ENCODE measurements around the gene GSE1. TPM values are rescaled to one million over a fixed set of nuclear protein-coding genes. Genes with fewer than 3 reads are reported as not detected.

Gene GSE1
- total RNA-seq, 1 experiment from 2014 or later = 97.5 TPM

GRCh38 chr16:85628645-85629044 lies 15.5 kb downstream of the GSE1 start:
- intact Hi-C loops (cut with micrococcal nuclease; ENCODE audit: unreplicated experiment) = no loop called here
- Histone ChIP-seq H3K27ac (ENCODE audit: low read length) (no peak overlapping the region), H3K4me1 (ENCODE audit: control insufficient read depth, insufficient read depth, low read length) (peaks cover 8% of the 10 kb centered on the region), H3K9me3 (ENCODE audit: control insufficient read depth, insufficient read depth, low read depth, low read length) (no peaks in the 10 kb centered on the region), H3K4me3 (ENCODE audit: low read depth in 2 of 2, low read length in 2 of 2) (no peak overlapping the region), H3K36me3 (ENCODE audit: control insufficient read depth, insufficient read depth, low read length) (no peaks in the 10 kb centered on the region), H3K27me3 (ENCODE audit: control insufficient read depth, insufficient read depth, low read length) (no peaks in the 10 kb centered on the region)
- no peak for ATAC-seq
- ChIA-PET CTCF (no interaction called here), POLR2A (no interaction called here)
- TSS peak; percentile 42 for BruUV-seq (replicated peaks)
- in situ Hi-C loops (cut with HindIII; ENCODE audit: low pct_unique_long_range_greater_than_20kb, low sequenced_read_pairs) = no loop called here
- TF ChIP-seq SIN3A (IDR thresholded peaks at IDR 0.05; ENCODE audit: borderline replicate concordance, insufficient read depth, low read depth, low read length) = no peak
- TF ChIP-seq TCF7L2 (IDR thresholded peaks at IDR 0.05; ENCODE audit: low read depth, low read length) = no peak
- no peak for TF ChIP-seq REST (IDR thresholded peaks at IDR 0.05; ENCODE audit: insufficient read depth in 1 of 2, low read depth in 2 of 2, low read length in 1 of 2)
- no peak for TF ChIP-seq CTCF (IDR thresholded peaks at IDR 0.05)
- TF ChIP-seq POLR2AphosphoS5 (IDR thresholded peaks at IDR 0.05; ENCODE audit: low read depth, low read length) = no peak
- DNase-seq (ENCODE audit: low read depth, low spot score) = no peak

GRCh38 chr16:85629326-85629725 lies 16.2 kb downstream of the GSE1 start:
- ATAC-seq (no peak), DNase-seq (ENCODE audit: low read depth, low spot score) (no peak)
- BruUV-seq (replicated peaks) = no TSS peak
- H3K4me1 ChIP-seq (ENCODE audit: control insufficient read depth, insufficient read depth, low read length) = peaks cover 8% of the 10 kb centered on the region
- no peak overlapping the region for H3K27ac ChIP-seq (ENCODE audit: low read length)
- intact Hi-C loops (cut with micrococcal nuclease; ENCODE audit: unreplicated experiment) = no loop called here
- no peaks in the 10 kb centered on the region for H3K27me3 ChIP-seq (ENCODE audit: control insufficient read depth, insufficient read depth, low read length)
- ChIA-PET POLR2A (no interaction called here), CTCF (no interaction called here)
- no peak for TF ChIP-seq CTCF (IDR thresholded peaks at IDR 0.05)
- TF ChIP-seq POLR2AphosphoS5 (IDR thresholded peaks at IDR 0.05; ENCODE audit: low read depth, low read length) = no peak
- no peak for TF ChIP-seq TCF7L2 (IDR thresholded peaks at IDR 0.05; ENCODE audit: low read depth, low read length)
- TF ChIP-seq REST (IDR thresholded peaks at IDR 0.05; ENCODE audit: insufficient read depth in 1 of 2, low read depth in 2 of 2, low read length in 1 of 2) = no peak
- no peak for TF ChIP-seq SIN3A (IDR thresholded peaks at IDR 0.05; ENCODE audit: borderline replicate concordance, insufficient read depth, low read depth, low read length)
- no peak overlapping the region for H3K4me3 ChIP-seq (ENCODE audit: low read depth in 2 of 2, low read length in 2 of 2)
- no peaks in the 10 kb centered on the region for H3K9me3 ChIP-seq (ENCODE audit: control insufficient read depth, insufficient read depth, low read depth, low read length)
- in situ Hi-C loops (cut with HindIII; ENCODE audit: low pct_unique_long_range_greater_than_20kb, low sequenced_read_pairs) = no loop called here
- no peaks in the 10 kb centered on the region for H3K36me3 ChIP-seq (ENCODE audit: control insufficient read depth, insufficient read depth, low read length)
